MCF 10A (cell line): ENCODE data around the gene JUND. TPM values are rescaled to one million over a fixed set of nuclear protein-coding genes. Genes with fewer than 3 reads are reported as not detected.

Experiments
- BruUV-seq: library from RNA; stranded (reverse); fragments of 400-500 nt; replicated peaks from 2 replicates; lab custom pipeline; 2021; lab: Mats Ljungman, UMichigan
- CTCF ChIA-PET: fragments of 300-600 bp; sonication (Branson Sonifier 250); formaldehyde crosslinking; extraction: SDS; loops from one replicate; lab custom pipeline; 2021; ENCODE audit warnings: antibody characterized with exemption, inconsistent platforms; lab: Yijun Ruan, JAX
- POLR2A ChIA-PET: fragments of 300-600, 350-650 bp; sonication (Branson Sonifier 250); formaldehyde crosslinking; extraction: SDS; loops from one replicate; lab custom pipeline; 2020; ENCODE audit warnings: antibody characterized with exemption, inconsistent platforms; lab: Yijun Ruan, JAX
- DNase-seq: peaks from one replicate; pipeline ENCODE4 v3.0.0-alpha.2; 2018; ENCODE audit not compliant: unreplicated experiment
- H3K27ac Mint-ChIP-seq: one replicate; pipeline ENCODE4 v1.8.0; 2022; ENCODE audit warnings: mild to moderate bottlenecking, low read depth, mixed read lengths; ENCODE audit not compliant: unreplicated experiment
- H3K27me3 Mint-ChIP-seq: one replicate; pipeline ENCODE4 v1.8.0; 2022; ENCODE audit warnings: mixed read lengths; ENCODE audit not compliant: insufficient read depth, unreplicated experiment
- H3K36me3 Mint-ChIP-seq: one replicate; pipeline ENCODE4 v1.8.0; 2022; ENCODE audit warnings: mild to moderate bottlenecking, moderate library complexity, mixed read lengths; ENCODE audit not compliant: insufficient read depth, unreplicated experiment
- H3K4me1 Mint-ChIP-seq: one replicate; pipeline ENCODE4 v1.8.0; 2022; ENCODE audit warnings: mixed read lengths; ENCODE audit not compliant: insufficient read depth, unreplicated experiment
- H3K4me3 Mint-ChIP-seq: one replicate; pipeline ENCODE4 v1.8.0; 2022; ENCODE audit warnings: mild to moderate bottlenecking, moderate library complexity, mixed read lengths; ENCODE audit not compliant: unreplicated experiment
- H3K9me3 Mint-ChIP-seq: one replicate; pipeline ENCODE4 v1.8.0; 2022; ENCODE audit warnings: mixed read lengths; ENCODE audit not compliant: unreplicated experiment
- CTCF ChIP-seq: fragments of 200-600 bp; IDR thresholded peaks from one replicate; pipeline ENCODE4 v1.8.0; 2022; ENCODE audit warnings: antibody characterized with exemption, mild to moderate bottlenecking; ENCODE audit not compliant: unreplicated experiment
- intact Hi-C: fragments of 100-400 bp; cut with micrococcal nuclease; formaldehyde crosslinking; loops from 2 replicates; pipeline ENCODE4 v1.14.1; 2022
- total RNA-seq: library from RNA; stranded (reverse); gene quantifications from 2 replicates; pipeline ENCODE4 v1.2.3, GENCODE V29; 2022

JUND gene
- total RNA-seq, 1 experiment from 2014 or later = 120 TPM

DNA sequence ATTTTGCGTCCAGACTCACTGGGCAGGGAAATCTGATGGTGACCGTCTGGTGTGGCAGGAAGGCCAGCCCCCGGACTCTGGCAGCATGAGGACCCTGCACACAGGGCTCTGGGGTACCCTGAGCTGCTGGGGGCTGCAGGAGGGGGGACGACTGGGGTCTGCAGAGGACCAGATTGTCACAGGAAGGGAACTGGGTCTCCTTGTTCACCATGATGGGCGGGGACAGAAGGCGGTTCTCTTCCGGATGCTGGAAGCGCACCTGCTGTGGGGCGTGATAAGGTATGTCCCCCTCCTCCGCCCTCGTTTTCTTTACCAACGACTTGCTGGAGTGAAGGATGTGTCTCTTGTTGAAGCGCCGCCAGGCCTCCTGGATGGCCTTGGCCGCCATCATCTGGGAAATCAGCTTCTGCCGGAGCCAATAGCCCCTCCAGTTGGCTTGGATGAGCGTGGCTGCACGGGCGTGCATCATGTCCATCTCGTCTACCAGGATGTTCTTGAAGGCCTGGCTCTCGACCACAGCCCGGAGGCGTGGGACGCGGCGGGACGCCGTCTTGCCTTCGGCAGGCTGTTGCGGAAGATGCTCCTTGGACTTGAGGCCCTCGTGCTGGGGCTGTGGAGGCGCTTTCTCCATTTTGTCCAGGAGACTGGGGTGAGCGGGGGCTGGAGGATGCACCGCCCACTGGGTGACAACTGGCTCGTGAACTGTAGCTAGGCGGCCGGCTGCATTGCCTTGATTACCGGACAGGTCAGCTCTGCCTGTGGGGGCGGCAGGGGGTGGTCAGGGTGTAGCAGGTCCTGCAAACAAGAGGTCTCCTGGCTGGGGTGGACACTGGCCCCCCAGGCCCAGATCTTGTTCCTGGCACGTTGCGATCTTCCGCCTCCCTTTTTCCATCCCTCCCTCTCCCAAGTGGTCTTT, 14.4 kb downstream of the JUND start:
- POLR2A ChIA-PET = interaction anchor here (2.8 kb wide), 1 partner anchor 12 kb away, joined by 20 read pairs; no protein-coding TSS in a partner anchor
- intact Hi-C loops = no loop called here

DNA sequence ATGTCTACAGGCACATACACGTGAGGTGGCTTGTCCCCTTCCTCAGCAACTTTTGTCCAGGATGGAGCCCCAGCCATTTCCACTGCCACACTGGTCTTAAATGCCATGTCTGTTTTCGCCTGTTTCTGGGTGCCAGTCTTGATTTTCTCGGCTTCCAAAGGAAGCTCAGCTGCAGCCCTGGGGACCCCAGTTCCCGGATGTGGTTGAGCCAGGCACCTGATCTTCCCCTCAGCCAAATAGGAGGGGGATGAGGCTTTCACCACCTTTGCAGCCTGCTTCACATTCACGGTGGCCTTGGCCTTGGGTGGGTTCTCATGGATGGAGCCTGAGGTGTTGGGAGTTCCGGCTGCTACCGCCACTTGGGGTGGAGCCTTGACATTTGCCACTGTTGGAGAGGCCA, 15.8 kb downstream of the JUND start:
- no peak for TF ChIP-seq CTCF
- DNase-seq = no peak
- Mint-ChIP-seq H3K36me3 (peaks cover 6% of the 10 kb centered on the region), H3K27ac (no peak overlapping the region), H3K4me1 (no peaks in the 10 kb centered on the region), H3K27me3 (no peaks in the 10 kb centered on the region), H3K4me3 (no peak overlapping the region), H3K9me3 (no peaks in the 10 kb centered on the region)
- ChIA-PET POLR2A (no interaction called here), CTCF (interaction anchor here (0.9 kb wide), 1 partner anchor 12 kb away, joined by 4 read pairs; no protein-coding TSS in a partner anchor)
- BruUV-seq = no TSS peak
- intact Hi-C loops = no loop called here

More for the DNA sequence above, 14.4 kb downstream of the JUND start:
- Mint-ChIP-seq H3K9me3 (no peaks in the 10 kb centered on the region), H3K4me1 (no peaks in the 10 kb centered on the region), H3K4me3 (no peak overlapping the region), H3K27me3 (no peaks in the 10 kb centered on the region), H3K36me3 (peaks cover 6% of the 10 kb centered on the region), H3K27ac (no peak overlapping the region)
- no TSS peak for BruUV-seq
- no peak for TF ChIP-seq CTCF
- CTCF ChIA-PET = interaction anchor here (1.6 kb wide), 1 partner anchor 16 kb away, joined by 5 read pairs; no protein-coding TSS in a partner anchor
- DNase-seq = no peak

GRCh38 chr19:18264971-18265540, 16.4 kb downstream of the JUND start:
- Mint-ChIP-seq H3K4me1 (no peaks in the 10 kb centered on the region), H3K4me3 (no peak overlapping the region), H3K27me3 (no peaks in the 10 kb centered on the region), H3K9me3 (no peaks in the 10 kb centered on the region), H3K36me3 (peaks cover 6% of the 10 kb centered on the region), H3K27ac (no peak overlapping the region)
- BruUV-seq = no TSS peak
- no peak for TF ChIP-seq CTCF
- no peak for DNase-seq
- intact Hi-C loops = no loop called here
- ChIA-PET POLR2A (no interaction called here), CTCF (interaction anchor here (0.6 to 0.9 kb wide), 2 partner anchors 12 to 206 kb away, joined by 3 to 4 read pairs; no protein-coding TSS in a partner anchor)
